DMS79 (cell line): ENCODE measurements around the gene PTPN6.

Experiments
- DNase-seq: peaks from one replicate; lab custom pipeline; 2025; lab: John Stamatoyannopoulos, UW

Gene PTPN6

GRCh38 chr12:6941782-6942181 lies 9.4 kb upstream of the PTPN6 start:
- DNase-seq = no peak

GRCh38 chr12:6942331-6942665 lies 8.9 kb upstream of the PTPN6 start:
- no peak for DNase-seq

GRCh38 chr12:6943389-6943721 lies 7.8 kb upstream of the PTPN6 start:
- DNase-seq = peak; percentile 85

GRCh38 chr12:6943722-6944380 lies 7.3 kb upstream of the PTPN6 start, which contains the start of the genes C12orf57 and RNU7-1:
Gene C12orf57, plus strand, starts transcription at chr12:6944022. Its CDS starts 100 bp downstream, at chr12:6944122.
Gene RNU7-1, plus strand, starts transcription at chr12:6943816.
- peak; percentile 97 for DNase-seq

- DNase-seq = peak; percentile 97
Observed at GRCh38 chr12:6944381-6945186, 6.6 kb upstream of the PTPN6 start.

- DNase-seq = no peak
Observed at GRCh38 chr12:6945613-6946012, 5.5 kb upstream of the PTPN6 start.

- peak; percentile 95 for DNase-seq
Observed at GRCh38 chr12:6946033-6946919, 4.9 kb upstream of the PTPN6 start.

- no peak for DNase-seq
Observed at GRCh38 chr12:6946920-6947374, 4.2 kb upstream of the PTPN6 start.

GRCh38 chr12:6947615-6948014 lies 3.5 kb upstream of the PTPN6 start:
- no peak for DNase-seq

- DNase-seq = no peak
Observed at GRCh38 chr12:6948873-6949594, 2.1 kb upstream of the PTPN6 start.

- no peak for DNase-seq
Observed at GRCh38 chr12:6950401-6950801, 755 bp upstream of the PTPN6 start.

- DNase-seq = no peak
Observed at GRCh38 chr12:6951551-6952120, 480 bp downstream of the PTPN6 start.

GRCh38 chr12:6952121-6952862 lies 1.1 kb downstream of the PTPN6 start:
- DNase-seq = no peak

GRCh38 chr12:6952863-6953441 lies 1.8 kb downstream of the PTPN6 start:
- DNase-seq = no peak

- DNase-seq = no peak
Observed at GRCh38 chr12:6953442-6954315, 2.5 kb downstream of the PTPN6 start.

GRCh38 chr12:6954316-6955107 lies 3.4 kb downstream of the PTPN6 start:
- DNase-seq = no peak

GRCh38 chr12:6955108-6956020 lies 4.2 kb downstream of the PTPN6 start:
- no peak for DNase-seq
